ENCODE measurements around the gene KPNA3. TPM values are rescaled to one million over a fixed set of nuclear protein-coding genes. Genes with fewer than 3 reads are reported as not detected.
"Not testable (repeated sequence)": the region's sequence is repeated elsewhere in the genome, so short reads cannot be mapped to it uniquely, and the experiment has no call there.

The KPNA3 gene
- total and polyA plus RNA-seq, 11 donors, result 21.7 to 104 (median 50.2) TPM

DNA sequence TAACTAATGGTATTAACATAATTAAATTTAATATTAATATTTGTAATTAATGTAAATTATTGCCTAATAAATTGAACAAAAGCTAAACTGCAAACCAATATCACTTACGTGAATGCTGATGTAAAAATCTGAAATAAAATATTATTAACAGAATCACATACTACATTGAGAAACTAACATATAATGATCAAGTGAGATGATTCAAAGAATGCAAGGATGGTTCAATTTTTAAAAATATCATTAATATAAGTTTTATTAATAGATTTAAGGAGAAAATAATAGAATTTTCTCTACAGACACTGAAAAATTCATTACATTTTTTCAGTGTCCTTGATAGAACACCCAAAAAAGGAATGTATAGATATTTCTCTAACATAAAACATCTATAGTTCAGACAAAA, 77.7 kb downstream of the KPNA3 start:
- Histone ChIP-seq H3K27me3 (no peaks in the 10 kb centered on the region), H3K36me3 (peaks cover 0 to 68% (median 46%) of the 10 kb centered on the region in 9 donors), H3K4me1 (no peaks in the 10 kb centered on the region), H3K27ac (no peak overlapping the region), H3K9me3 (peaks cover 0 to 26% (median 13%) of the 10 kb centered on the region in 12 donors), H3K4me3 (no peak overlapping the region)
- TF ChIP-seq POLR2A (IDR thresholded peaks at IDR 0.05), result no peak
- TF ChIP-seq CTCF (IDR thresholded peaks at IDR 0.05), result no peak
- ATAC-seq, result no peak
- no peak for DNase-seq
- WGBS, 4 donors, result 96 to 99% (median 99%) methylated on average over 1 of the region's 1 CpG
- intact Hi-C loops (cut with DNase I), result loop anchor here in 1 of 10 donors (5.0 kb wide), 1 partner anchor 298 kb away; no protein-coding TSS in a partner anchor

- Histone ChIP-seq H3K9me3 (peaks cover 0 to 25% (median 13%) of the 10 kb centered on the region in 12 donors), H3K4me3 (no peak overlapping the region), H3K4me1 (no peaks in the 10 kb centered on the region), H3K27ac (no peak overlapping the region), H3K36me3 (peaks cover 0 to 59% (median 46%) of the 10 kb centered on the region in 9 donors), H3K27me3 (no peaks in the 10 kb centered on the region)
- WGBS, 4 donors, result 40 to 57% (median 52%) methylated on average over 2 of the region's 2 CpGs
- TF ChIP-seq POLR2A (IDR thresholded peaks at IDR 0.05) (no peak), CTCF (IDR thresholded peaks at IDR 0.05) (no peak)
- DNase-seq (no peak), ATAC-seq (peak in 1 of 4 donors; percentile 46)
- intact Hi-C loops (cut with DNase I), result loop anchor here in 1 of 10 donors (5.0 kb wide), 1 partner anchor 301 kb away; no protein-coding TSS in a partner anchor
Measured at GRCh38 chr13:49711218-49711863, 81.1 kb downstream of the KPNA3 start.

DNA sequence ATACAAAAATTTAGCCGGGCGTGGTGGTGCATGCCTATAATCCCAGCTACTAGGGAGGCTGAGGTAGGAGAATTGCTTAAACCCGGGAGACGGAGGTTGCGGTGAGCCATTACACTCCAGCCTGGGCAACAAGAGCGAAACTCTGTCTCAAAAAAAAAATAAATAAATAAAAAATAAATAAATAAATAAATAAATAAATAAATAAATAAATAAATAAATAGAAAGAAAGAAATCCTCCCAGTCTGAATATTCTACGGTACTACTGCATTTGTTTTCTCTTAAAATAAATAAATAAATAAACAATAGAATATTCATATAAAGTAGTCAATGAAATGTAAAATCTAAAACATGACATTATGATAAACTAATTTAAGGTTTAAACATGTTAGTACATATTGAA, 88.2 kb downstream of the KPNA3 start:
- ATAC-seq; H3K27me3 ChIP-seq; H3K9me3 ChIP-seq; H3K27ac ChIP-seq; DNase-seq; H3K4me1 ChIP-seq; H3K4me3 ChIP-seq; intact Hi-C loops (cut with DNase I): not testable (repeated sequence)
- peaks cover 0 to 90% (median 84%) of the 10 kb centered on the region in 9 donors for H3K36me3 ChIP-seq
- WGBS, 4 donors, result 96 to 98% (median 97%) methylated on average over 7 of the region's 7 CpGs

DNA sequence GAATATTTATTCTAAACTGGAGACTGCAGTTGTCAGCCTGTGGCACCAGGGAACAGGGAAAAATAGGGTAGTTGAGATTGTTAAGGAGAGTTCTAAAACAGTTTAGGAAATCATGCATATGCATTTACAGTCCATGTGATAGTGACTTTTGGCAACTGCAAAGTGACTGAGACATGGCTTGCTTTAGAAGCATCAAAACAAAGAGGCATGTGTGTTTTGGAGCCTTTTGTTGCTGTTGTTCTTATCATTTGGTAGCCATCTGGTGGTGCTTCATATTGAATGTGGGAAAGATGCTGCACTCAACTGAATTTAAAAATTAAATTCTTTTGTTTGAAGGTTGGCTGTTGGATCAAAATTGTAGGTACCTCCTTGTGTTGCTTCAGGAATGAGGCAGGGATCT, 91.0 kb downstream of the KPNA3 start:
- no peak for ATAC-seq
- H3K27me3 ChIP-seq, result no peaks in the 10 kb centered on the region
- no peak for DNase-seq
- TF ChIP-seq CTCF (IDR thresholded peaks at IDR 0.05), result no peak
- no peak for TF ChIP-seq POLR2A (IDR thresholded peaks at IDR 0.05)
- intact Hi-C loops (cut with DNase I), result no loop called here
- H3K4me3 ChIP-seq, result no peak overlapping the region
- H3K4me1 ChIP-seq, result no peaks in the 10 kb centered on the region
- H3K27ac ChIP-seq, result no peak overlapping the region
- H3K9me3 ChIP-seq, result no peaks in the 10 kb centered on the region
- peaks cover 0 to 79% (median 60%) of the 10 kb centered on the region in 9 donors for H3K36me3 ChIP-seq
